Globus pallidus (tissue), 1 donor: Measurements from ENCODE around the gene S100A14.
A peak's percentile ranks its signal among the peaks of the same experiment; 100 is the strongest.
"Not testable (repeated sequence)": the region's sequence is repeated elsewhere in the genome, so short reads cannot be mapped to it uniquely, and the experiment has no call there.

ENCODE experiments used
- DNase-seq: peaks from one replicate; pipeline ENCODE4 v3.0.0-alpha.2; 2015; ENCODE audit warnings: low spot score

S100A14 gene

DNA sequence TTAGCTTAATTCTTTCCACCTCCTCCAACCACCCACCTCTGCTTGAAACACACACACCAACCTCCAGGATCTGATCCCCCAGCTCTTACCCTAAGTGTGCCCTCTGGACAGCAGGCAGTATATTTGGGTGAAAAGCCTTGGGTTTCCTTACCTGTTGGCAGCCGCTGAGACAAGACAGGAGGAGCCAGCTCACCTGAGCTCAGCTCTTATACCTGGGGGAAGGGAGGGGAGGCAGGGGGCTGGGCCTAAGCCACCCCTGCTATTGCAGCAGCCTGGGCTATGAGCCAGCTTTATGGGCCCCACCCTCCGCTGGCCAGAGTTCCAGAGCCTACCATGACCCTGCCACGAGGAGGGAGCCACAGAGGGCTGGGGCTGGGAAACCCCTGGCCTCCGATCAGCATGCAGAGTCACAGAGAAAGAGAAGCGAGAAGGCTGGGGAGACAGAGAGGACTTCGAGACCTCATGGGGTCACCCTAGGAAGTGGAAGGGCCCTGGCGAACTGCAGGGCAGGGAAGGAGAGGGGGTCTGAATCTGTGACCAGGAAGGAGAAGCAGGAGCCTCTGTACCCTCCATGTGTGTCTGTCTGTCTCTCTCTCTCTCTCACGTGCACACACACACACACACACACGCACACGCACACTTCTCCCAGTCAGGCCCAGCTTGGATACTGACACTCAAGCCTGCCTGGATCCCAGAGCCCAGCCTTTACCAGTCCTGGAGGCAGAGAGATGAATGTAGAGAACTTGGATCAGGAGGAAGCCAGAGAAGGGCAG lies at the start of gene S100A14:
TSS of gene S100A14 (minus strand) at position 182 of the 773 bp plus-strand sequence. CDS start 467 bp downstream, outside the sequence.
- DNase-seq, result no peak

GRCh38 chr1:153663211-153663610 lies 47.1 kb upstream of the S100A14 start:
- no peak for DNase-seq

DNA sequence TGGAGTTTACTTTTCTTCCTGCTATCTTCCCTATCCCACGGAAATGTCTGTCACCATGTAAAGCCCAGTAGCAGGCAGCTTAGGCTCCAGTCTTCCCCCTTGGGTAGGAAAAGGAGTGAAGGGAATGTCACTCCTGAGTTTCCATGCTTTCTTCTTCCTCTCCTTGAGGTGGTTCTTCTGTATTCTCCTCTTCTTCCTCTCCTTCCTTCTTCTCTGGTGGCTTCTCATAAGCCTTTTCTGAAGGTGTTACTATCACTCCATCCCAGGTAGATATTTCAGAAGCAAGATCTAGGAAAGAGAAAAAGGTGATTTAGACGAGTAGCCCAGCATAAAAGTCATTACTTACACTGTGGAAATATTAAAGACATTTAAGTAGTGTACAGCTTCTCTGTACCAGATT lies 46.1 kb upstream of the S100A14 start:
- DNase-seq, result no peak

GRCh38 chr1:153661111-153661708 lies 45.1 kb upstream of the S100A14 start:
- no peak for DNase-seq

DNA sequence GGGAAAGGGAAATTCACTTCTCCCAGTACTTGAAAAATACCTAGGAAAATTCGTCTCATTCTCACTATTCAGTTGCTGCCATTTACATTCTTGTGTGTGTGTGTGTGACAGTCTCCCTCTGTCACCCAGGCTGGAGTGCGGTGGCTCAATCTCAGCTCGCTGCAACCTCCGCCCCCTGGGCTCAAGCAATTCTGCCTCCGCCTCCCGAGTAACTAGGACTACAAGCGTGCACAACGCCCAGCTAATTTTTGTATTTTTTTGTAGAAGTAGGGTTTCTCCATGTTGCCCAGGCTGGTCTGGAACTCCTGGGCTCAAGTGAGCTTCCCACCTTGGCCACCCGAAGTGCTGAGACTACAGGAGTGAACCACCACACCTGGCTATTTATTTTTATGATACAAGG lies 43.5 kb upstream of the S100A14 start:
- DNase-seq, result no peak

DNA sequence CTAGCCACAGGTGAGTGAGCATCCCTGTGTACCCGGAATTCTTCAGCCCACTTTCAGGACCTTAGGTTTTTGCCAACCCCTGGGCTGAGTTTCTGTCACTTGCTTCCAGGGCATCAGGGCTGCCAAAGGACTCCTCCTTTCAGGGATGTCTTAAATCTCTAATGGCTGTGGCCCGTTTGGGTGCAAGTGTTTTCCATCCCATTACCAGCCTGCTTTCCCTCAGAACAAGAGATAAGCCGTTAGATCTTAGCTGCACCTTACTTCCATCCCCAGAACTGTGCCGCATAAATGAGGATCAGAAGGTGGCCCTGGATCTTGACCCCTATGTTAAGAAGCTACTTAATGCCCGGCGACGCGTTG lies 43.0 kb upstream of the S100A14 start:
- no peak for DNase-seq

- peak; percentile 90 for DNase-seq
Measured at GRCh38 chr1:153658400-153659174, 42.5 kb upstream of the S100A14 start, which contains the start of gene SNAPIN. SNAPIN (plus strand) TSS chr1:153658703; CDS start chr1:153658744, 41 bp downstream.

- DNase-seq, result no peak
Measured at GRCh38 chr1:153655333-153655732, 39.2 kb upstream of the S100A14 start.

DNA sequence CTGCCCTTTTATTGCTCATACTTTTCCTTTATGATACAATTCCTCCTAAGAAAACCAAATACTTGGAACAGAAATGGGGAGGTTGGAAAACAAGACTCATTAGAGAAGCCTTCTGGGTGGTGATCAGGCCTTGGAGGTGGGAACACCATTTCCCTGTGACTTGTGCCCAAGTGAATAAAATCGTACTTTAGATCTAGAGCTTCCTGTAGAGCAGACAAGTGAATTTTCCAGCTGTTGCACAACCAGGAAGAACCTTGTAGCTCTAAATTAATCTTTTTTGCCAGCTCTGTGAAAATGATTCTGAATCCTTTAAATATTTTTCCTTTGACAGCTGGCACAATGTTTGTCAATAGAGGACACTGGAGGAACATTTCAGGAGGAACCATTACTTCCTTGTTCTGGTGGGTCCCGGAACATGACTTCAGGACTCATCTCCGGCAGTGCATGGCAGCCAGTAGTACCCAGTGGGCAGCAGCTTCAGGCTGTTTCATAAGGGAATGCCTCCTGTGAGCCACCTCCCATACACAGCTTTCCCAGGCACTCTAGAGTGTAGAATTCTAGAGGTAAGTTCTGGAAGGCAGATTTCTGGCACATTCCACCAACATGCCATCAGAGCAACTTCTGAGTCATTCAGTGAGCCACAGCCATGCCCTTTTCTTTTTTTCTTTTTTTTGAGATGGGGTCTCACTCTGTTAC lies 36.8 kb upstream of the S100A14 start:
- no peak for DNase-seq

DNA sequence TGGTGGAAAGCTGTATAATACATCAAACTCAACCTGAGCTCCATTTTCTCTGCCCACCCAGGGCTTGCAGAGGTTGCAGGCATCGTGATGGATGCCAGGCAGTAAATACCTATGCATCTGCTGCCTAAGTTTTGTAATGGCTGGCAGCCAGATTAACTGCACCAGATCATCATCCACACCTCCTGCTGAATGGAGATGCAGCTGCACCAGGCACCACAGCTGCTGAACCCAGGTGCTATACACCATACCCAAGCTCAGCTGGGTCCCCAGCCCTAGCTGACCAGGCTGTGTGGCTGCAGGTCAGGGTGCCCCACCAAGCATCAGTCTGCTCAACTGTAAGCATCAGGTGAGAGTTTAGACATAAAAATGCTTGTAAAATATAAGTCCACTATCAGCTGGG lies 35.6 kb upstream of the S100A14 start:
- DNase-seq, result no peak

- peak; percentile 88 for DNase-seq
Measured at GRCh38 chr1:153649863-153650235, 33.7 kb upstream of the S100A14 start.

- DNase-seq, result no peak
Measured at GRCh38 chr1:153649137-153649862, 33.2 kb upstream of the S100A14 start.

DNA sequence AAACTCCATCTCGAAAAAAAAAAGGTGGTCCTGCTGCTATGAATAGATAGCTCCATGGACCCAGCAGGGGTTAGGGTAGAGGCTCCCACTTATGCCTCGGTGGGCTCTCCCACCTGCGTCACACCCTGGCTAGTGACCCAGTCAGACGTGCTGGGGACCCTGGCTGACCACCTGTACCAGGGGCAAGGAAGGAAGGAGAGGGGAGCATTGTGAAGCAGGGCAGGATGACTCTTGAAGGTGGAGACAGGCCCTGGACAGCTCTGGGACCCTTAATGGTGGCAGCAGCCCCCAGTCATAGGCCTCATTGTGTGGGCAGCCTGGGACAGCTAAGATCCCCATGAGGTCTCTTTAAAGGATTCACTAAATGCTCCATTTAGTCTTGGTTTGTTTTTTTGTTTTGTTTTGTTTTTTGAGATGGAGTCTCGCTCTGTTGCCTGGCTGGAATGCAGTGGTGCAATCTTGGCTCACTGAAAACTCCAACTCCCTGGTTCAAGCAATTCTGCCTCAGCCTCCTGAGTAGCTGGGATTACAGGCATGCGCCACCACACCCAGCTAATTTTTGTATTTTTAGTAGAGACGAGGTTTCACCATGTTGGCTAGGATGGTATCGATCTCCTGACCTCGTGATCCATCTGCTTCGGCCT lies 32.0 kb upstream of the S100A14 start:
- no peak for DNase-seq

DNA sequence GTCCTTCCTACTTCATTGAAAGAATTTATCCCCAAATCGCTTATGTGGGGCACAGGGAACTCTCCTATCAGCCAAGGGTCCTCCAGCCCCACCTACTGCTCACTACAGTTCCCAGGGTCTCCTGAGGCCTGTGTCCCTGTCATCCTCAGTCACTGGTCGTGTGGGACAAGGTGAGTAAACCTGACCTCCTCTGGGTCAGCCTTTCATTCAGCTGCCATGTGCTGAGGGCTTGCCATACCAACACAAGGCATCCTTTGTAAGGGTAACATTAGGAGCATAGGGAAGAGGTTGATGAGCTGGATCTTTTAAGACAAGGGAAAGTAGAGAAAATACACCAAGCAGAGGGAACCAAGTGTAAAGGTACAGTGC lies 31.2 kb upstream of the S100A14 start:
- DNase-seq, result no peak

DNA sequence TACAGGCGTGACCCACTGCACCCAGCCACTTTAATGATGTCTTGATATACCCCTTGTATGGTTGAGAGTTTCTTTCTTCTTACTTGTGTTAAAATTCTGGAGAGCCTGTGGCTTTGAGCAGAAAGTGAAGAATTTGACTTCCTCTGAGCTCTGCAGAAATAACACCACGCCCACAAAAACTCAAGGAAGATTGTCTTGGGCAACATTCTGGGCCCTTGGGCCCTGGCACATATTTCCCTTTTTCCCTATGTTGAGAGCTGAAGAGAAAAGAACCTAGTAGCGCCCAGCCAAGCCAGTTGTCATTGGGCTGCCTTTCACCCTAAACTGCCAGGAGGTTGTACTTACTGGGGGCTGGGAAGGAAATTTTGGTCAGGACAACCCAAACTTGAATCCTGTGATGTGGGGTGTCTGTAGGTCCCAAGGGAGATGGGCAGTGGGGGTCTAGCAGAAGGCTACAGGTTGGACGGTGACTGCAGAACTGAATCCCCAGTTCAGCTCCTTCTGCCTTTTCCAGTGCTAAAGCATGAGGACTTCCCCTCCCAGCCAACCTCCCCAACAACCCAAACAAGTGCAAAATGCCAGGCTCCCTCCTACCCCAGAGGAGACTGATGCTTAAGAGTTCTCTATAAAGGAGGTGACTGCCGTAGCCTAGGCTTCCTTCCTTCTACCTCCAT lies 30.7 kb upstream of the S100A14 start:
- DNase-seq, result no peak

- DNase-seq, result no peak
Measured at GRCh38 chr1:153643816-153644215, 27.7 kb upstream of the S100A14 start.

DNA sequence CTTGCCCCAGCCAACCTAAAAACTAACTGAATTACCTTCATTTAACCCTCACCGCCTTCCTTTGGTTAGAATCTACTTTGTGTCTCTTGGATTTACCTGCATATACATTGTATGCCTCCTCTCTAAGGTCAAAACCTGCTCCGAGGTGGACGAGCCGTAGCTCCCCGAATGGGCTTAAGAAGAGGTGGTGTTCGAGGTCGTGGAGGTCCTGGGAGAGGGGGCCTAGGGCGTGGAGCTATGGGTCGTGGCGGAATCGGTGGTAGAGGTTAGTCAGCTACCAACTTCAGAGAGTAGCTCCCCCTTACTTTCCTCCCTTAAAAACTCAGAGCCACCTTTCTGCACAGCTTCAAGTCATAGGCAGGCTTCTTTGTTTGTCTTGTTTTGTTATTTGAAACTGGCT lies 27.0 kb upstream of the S100A14 start:
- no peak for DNase-seq

GRCh38 chr1:153642161-153642560 lies 26.0 kb upstream of the S100A14 start:
- no peak for DNase-seq

DNA sequence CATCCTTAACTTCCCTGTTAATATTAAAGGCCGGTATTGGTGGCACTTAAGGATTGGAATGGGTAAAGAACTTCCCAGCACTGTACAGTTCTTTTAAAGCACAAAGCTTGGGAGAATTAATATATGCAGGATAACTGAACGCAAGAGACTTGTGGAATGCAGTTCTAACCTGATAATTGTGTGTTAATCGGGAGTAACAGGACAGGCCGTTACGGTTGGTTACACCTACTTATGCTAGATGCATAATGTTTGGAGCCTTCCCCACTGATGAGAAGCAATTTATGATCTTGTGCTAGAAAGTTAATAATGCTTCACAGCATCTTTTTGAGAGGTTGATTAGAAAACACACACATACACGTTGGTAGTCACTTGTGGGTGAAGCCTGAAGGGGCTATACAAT lies 24.7 kb upstream of the S100A14 start:
- DNase-seq, result no peak

GRCh38 chr1:153640213-153640612 lies 24.1 kb upstream of the S100A14 start:
- DNase-seq, result not testable (repeated sequence)

DNA sequence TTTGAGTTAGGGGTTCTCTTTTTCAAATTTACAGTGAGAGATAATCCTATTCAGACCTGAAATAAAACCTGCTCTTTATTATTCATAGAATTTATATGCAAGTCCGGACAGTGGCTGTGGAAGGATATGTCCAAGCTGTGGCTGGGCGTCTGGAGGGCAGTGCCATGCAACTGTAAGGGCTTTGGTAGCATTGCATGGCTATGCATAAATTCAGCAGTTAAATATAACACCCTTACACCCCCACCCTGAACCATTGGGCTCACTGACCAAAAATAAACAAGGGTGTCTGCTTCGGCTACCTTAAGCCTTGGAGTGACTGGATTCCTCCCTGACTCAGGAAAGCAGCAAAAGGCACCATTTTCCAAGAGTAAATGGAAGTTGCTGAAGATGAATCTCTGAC lies 23.2 kb upstream of the S100A14 start:
- no peak for DNase-seq
